ENCODE results near the gene KANK4. TPM values are rescaled to one million over a fixed set of nuclear protein-coding genes. Genes with fewer than 3 reads are reported as not detected.

The KANK4 gene
- total RNA-seq, 1 experiment from 2014 or later = 1.7 TPM

- H3K4me1 ChIP-seq (replicated peaks; ENCODE audit: insufficient read depth) = no peaks in the 10 kb centered on the region
- ChIA-PET POLR2A (ENCODE audit: unreplicated experiment) (no interaction called here), CTCF (no interaction called here)
- no peaks in the 10 kb centered on the region for H3K27me3 ChIP-seq (ENCODE audit: insufficient read depth, low read depth)
- no peaks in the 10 kb centered on the region for H4K20me1 ChIP-seq (ENCODE audit: insufficient read depth)
- no peak overlapping the region for H3K27ac ChIP-seq
- H3K4me3 ChIP-seq = no peak overlapping the region
- intact Hi-C loops (cut with micrococcal nuclease; ENCODE audit: unreplicated experiment) = no loop called here
- no peaks in the 10 kb centered on the region for H3K9me3 ChIP-seq (ENCODE audit: insufficient read depth, low read depth)
- no peak overlapping the region for H2AFZ ChIP-seq
- no peak overlapping the region for H3K4me2 ChIP-seq
- no peaks in the 10 kb centered on the region for H3K36me3 ChIP-seq (ENCODE audit: low read depth)
- H3F3A ChIP-seq (ENCODE audit: insufficient read depth, low read depth) = no peaks in the 10 kb centered on the region
- TF ChIP-seq EZH2 (IDR thresholded peaks at IDR 0.05; ENCODE audit: low read depth) = no peak
- TF ChIP-seq CTCF (conservative IDR thresholded peaks at IDR 0.05) = no peak
- no peak for DNase-seq
- BruUV-seq (replicated peaks) = no TSS peak
- no peaks in the 10 kb centered on the region for H3K9me2 ChIP-seq (ENCODE audit: insufficient read depth)
- no peaks in the 10 kb centered on the region for H3K79me2 ChIP-seq (ENCODE audit: low read depth)
Measured at GRCh38 chr1:62333441-62333840, 14.2 kb upstream of the KANK4 start.

- CTCF ChIA-PET = interaction anchor here (0.5 kb wide), 1 partner anchor 48 kb away, joined by 4 read pairs; no protein-coding TSS in a partner anchor
- no TSS peak for BruUV-seq (replicated peaks)
- H4K20me1 ChIP-seq (ENCODE audit: insufficient read depth) = no peaks in the 10 kb centered on the region
- intact Hi-C loops (cut with micrococcal nuclease; ENCODE audit: unreplicated experiment) = no loop called here
- H3K4me1 ChIP-seq (replicated peaks; ENCODE audit: insufficient read depth) = peaks cover 15% of the 10 kb centered on the region
- H3K9me2 ChIP-seq (ENCODE audit: insufficient read depth) = no peaks in the 10 kb centered on the region
- no peak overlapping the region for H3K27ac ChIP-seq
- no peak for DNase-seq
- H3K4me3 ChIP-seq = no peak overlapping the region
- H2AFZ ChIP-seq = no peak overlapping the region
- no peaks in the 10 kb centered on the region for H3K79me2 ChIP-seq (ENCODE audit: low read depth)
- POLR2A ChIA-PET (ENCODE audit: unreplicated experiment) = no interaction called here
- TF ChIP-seq EZH2 (IDR thresholded peaks at IDR 0.05; ENCODE audit: low read depth) = no peak
- TF ChIP-seq CTCF (conservative IDR thresholded peaks at IDR 0.05) = no peak
- no peak overlapping the region for H3K4me2 ChIP-seq
- peaks cover 11% of the 10 kb centered on the region; the same call in 1 of the 2 replicates for H3F3A ChIP-seq (ENCODE audit: insufficient read depth, low read depth)
- no peaks in the 10 kb centered on the region for H3K27me3 ChIP-seq (ENCODE audit: insufficient read depth, low read depth)
- no peaks in the 10 kb centered on the region for H3K9me3 ChIP-seq (ENCODE audit: insufficient read depth, low read depth)
- H3K36me3 ChIP-seq (ENCODE audit: low read depth) = no peaks in the 10 kb centered on the region
Measured at GRCh38 chr1:62327360-62328055, 8.3 kb upstream of the KANK4 start.

GRCh38 chr1:62325681-62326080 lies 6.4 kb upstream of the KANK4 start:
- H4K20me1 ChIP-seq (ENCODE audit: insufficient read depth) = no peaks in the 10 kb centered on the region
- TF ChIP-seq EZH2 (IDR thresholded peaks at IDR 0.05; ENCODE audit: low read depth) (no peak), CTCF (conservative IDR thresholded peaks at IDR 0.05) (no peak)
- H3K4me2 ChIP-seq = peak overlapping the region; percentile 47
- no peak overlapping the region for H3K4me3 ChIP-seq
- intact Hi-C loops (cut with micrococcal nuclease; ENCODE audit: unreplicated experiment) = loop anchor here (1.0 to 2.0 kb wide), 2 partner anchors 17 to 95 kb away; no protein-coding TSS in a partner anchor
- DNase-seq = peak; percentile 46 to 72
- H3K27me3 ChIP-seq (ENCODE audit: insufficient read depth, low read depth) = no peaks in the 10 kb centered on the region
- no peaks in the 10 kb centered on the region for H3K9me2 ChIP-seq (ENCODE audit: insufficient read depth)
- H3K27ac ChIP-seq = no peak overlapping the region
- peaks cover 11% of the 10 kb centered on the region; the same call in 1 of the 2 replicates for H3F3A ChIP-seq (ENCODE audit: insufficient read depth, low read depth)
- no peaks in the 10 kb centered on the region for H3K36me3 ChIP-seq (ENCODE audit: low read depth)
- ChIA-PET POLR2A (ENCODE audit: unreplicated experiment) (interaction anchor here (0.6 to 1.0 kb wide), 5 partner anchors 24 to 115 kb away, joined by 3 to 10 read pairs (median 6); no protein-coding TSS in a partner anchor), CTCF (interaction anchor here (0.6 kb wide), 1 partner anchor 14 kb away, joined by 9 read pairs; no protein-coding TSS in a partner anchor)
- no peak overlapping the region for H2AFZ ChIP-seq
- no TSS peak for BruUV-seq (replicated peaks)
- H3K4me1 ChIP-seq (replicated peaks; ENCODE audit: insufficient read depth) = peaks cover 27% of the 10 kb centered on the region
- H3K79me2 ChIP-seq (ENCODE audit: low read depth) = no peaks in the 10 kb centered on the region
- no peaks in the 10 kb centered on the region for H3K9me3 ChIP-seq (ENCODE audit: insufficient read depth, low read depth)
